Pulmonary artery endothelial cell (primary cell): ENCODE measurements around the gene ATP5ME. TPM values are rescaled to one million over a fixed set of nuclear protein-coding genes. Genes with fewer than 3 reads are reported as not detected.
"Not testable (repeated sequence)": the region's sequence is repeated elsewhere in the genome, so short reads cannot be mapped to it uniquely, and the experiment has no call there.

Experiments
- DNase-seq: peaks from one replicate; pipeline ENCODE4 v3.0.0-alpha.2; 2011; ENCODE audit warnings: low read depth, low spot score
- total RNA-seq: library from RNA; depleted of rRNA; stranded (reverse); fragments of >200 nt; gene quantifications from 2 replicates; pipeline ENCODE4 v1.2.3, GENCODE V29; 2014

The ATP5ME gene
- total RNA-seq, 1 donor from 2014 or later = 276 TPM

- DNase-seq = peak; percentile 81
These were observed 31.4 kb upstream of the ATP5ME start, which contains the start of gene PCGF3 for GRCh38 chr4:705278-706082. Gene PCGF3 (plus strand): TSS chr4:705832. CDS start chr4:733681, 27,849 bp downstream.

GRCh38 chr4:704971-705277 lies 30.8 kb upstream of the ATP5ME start:
- DNase-seq = no peak

GRCh38 chr4:704198-704891 lies 30.3 kb upstream of the ATP5ME start:
- no peak for DNase-seq

GRCh38 chr4:703336-704197 lies 29.5 kb upstream of the ATP5ME start:
- DNase-seq = no peak

- DNase-seq = no peak
These were observed 28.6 kb upstream of the ATP5ME start for GRCh38 chr4:702618-703048.

- DNase-seq = no peak
These were observed 26.6 kb upstream of the ATP5ME start for GRCh38 chr4:700587-701264.

- no peak for DNase-seq
These were observed 25.9 kb upstream of the ATP5ME start for GRCh38 chr4:699816-700580.

GRCh38 chr4:694341-694940 lies 20.4 kb upstream of the ATP5ME start:
- DNase-seq = not testable (repeated sequence)

- DNase-seq = no peak
These were observed 18.9 kb upstream of the ATP5ME start for GRCh38 chr4:692771-693554.

GRCh38 chr4:689723-690122 lies 15.6 kb upstream of the ATP5ME start:
- no peak for DNase-seq

GRCh38 chr4:688854-689681 lies 15.0 kb upstream of the ATP5ME start, which contains the start of gene SLC49A3:
Gene SLC49A3 (minus strand): TSS chr4:689151. CDS start chr4:689127, 24 bp downstream.
- no peak for DNase-seq

- DNase-seq = no peak
These were observed 14.1 kb upstream of the ATP5ME start for GRCh38 chr4:687971-688853.

- DNase-seq = peak; percentile 45
These were observed 13.2 kb upstream of the ATP5ME start for GRCh38 chr4:687048-687970.

GRCh38 chr4:686413-687040 lies 12.5 kb upstream of the ATP5ME start:
- DNase-seq = no peak

- no peak for DNase-seq
These were observed 11.8 kb upstream of the ATP5ME start for GRCh38 chr4:685679-686412.
